SK-N-SH (cell line): Measurements from ENCODE around the gene PRKN. TPM values are rescaled to one million over a fixed set of nuclear protein-coding genes. Genes with fewer than 3 reads are reported as not detected.

Experiments used
- CTCF ChIA-PET: fragments of 300-600, 350-600 bp; formaldehyde crosslinking; extraction: SDS; loops from one replicate; lab custom pipeline; 2021; lab: Yijun Ruan, JAX
- POLR2A ChIA-PET: fragments of 350-600 bp; sonication (Branson Sonifier 250); formaldehyde crosslinking; extraction: SDS; loops from one replicate; lab custom pipeline; 2020; ENCODE audit warnings: antibody characterized with exemption, inconsistent platforms; lab: Yijun Ruan, JAX
- DNase-seq: peaks from one replicate; pipeline ENCODE4 v3.0.0; 2012
- H2AFZ ChIP-seq: fragments of 200-600 bp; sonication (generic); 2 replicates; pipeline ENCODE4 v1.8.1; 2016; ENCODE audit warnings: antibody characterized with exemption, mild to moderate bottlenecking, low read depth
- H3F3A ChIP-seq: fragments of 200-600 bp; sonication (generic); replicated peaks from 2 replicates; pipeline ENCODE3; 2016; ENCODE audit warnings: antibody characterized with exemption, mild to moderate bottlenecking; ENCODE audit not compliant: insufficient read depth
- H3K27ac ChIP-seq, 2 experiments: fragments of 200-500 bp in 1 of 2; fragments of 200-600 bp in 1 of 2; sonication (Bioruptor generic) in 1 of 2; sonication (generic), shearing (Covaris generic) in 1 of 2; 2 replicates each; pipeline versions ENCODE4 v1.5.1 to v1.6.1; 2014 to 2016; ENCODE audit warnings: low read depth in 2 of 2, inconsistent platforms in 1 of 2, low read length in 1 of 2, mild to moderate bottlenecking in 1 of 2, mixed read lengths in 1 of 2
- H3K27me3 ChIP-seq: fragments of 200-600 bp; sonication (generic), shearing (Covaris generic); 2 replicates; pipeline ENCODE4 v1.6.1; 2016; ENCODE audit warnings: mixed run types; ENCODE audit not compliant: insufficient read depth
- H3K36me3 ChIP-seq, 2 experiments: fragments of 200-500 bp in 1 of 2; fragments of 200-600 bp in 1 of 2; sonication (Bioruptor generic) in 1 of 2; sonication (generic) in 1 of 2; replicated peaks in 1 of 2; 2 replicates each; pipeline versions ENCODE3 to v1.5.1; 2014 to 2016; ENCODE audit warnings: low read length in 1 of 2, mild to moderate bottlenecking in 1 of 2; ENCODE audit not compliant: insufficient read depth in 2 of 2, control insufficient read depth in 1 of 2
- H3K4me1 ChIP-seq, 2 experiments: fragments of 200-500 bp in 1 of 2; fragments of 200-600 bp in 1 of 2; sonication (Bioruptor generic) in 1 of 2; sonication (generic), shearing (Covaris generic) in 1 of 2; 2 replicates each; pipeline versions ENCODE4 v1.5.1 to v1.6.1; 2014 to 2016; ENCODE audit warnings: low read depth in 1 of 2, low read length in 1 of 2, mixed run types in 1 of 2; ENCODE audit not compliant: insufficient read depth in 2 of 2, control insufficient read depth in 1 of 2
- H3K4me2 ChIP-seq: fragments of 200-600 bp; sonication (generic), shearing (Covaris generic); 2 replicates; pipeline ENCODE4 v1.6.1; 2017; ENCODE audit warnings: mixed run types
- H3K4me3 ChIP-seq, 2 experiments: fragments of 200-500 bp in 1 of 2; fragments of 200-600 bp in 1 of 2; sonication (Bioruptor generic) in 1 of 2; sonication (generic), shearing (Covaris generic) in 1 of 2; 2 replicates each; pipeline versions ENCODE4 v1.5.1 to v1.8.1; 2014 to 2016; ENCODE audit warnings: low read depth in 2 of 2, inconsistent platforms in 1 of 2, low read length in 1 of 2, mild to moderate bottlenecking in 1 of 2, mixed read lengths in 1 of 2, moderate library complexity in 1 of 2
- H3K79me2 ChIP-seq: fragments of 200-600 bp; sonication (generic); 2 replicates; pipeline ENCODE4 v1.8.1; 2017; ENCODE audit warnings: mild to moderate bottlenecking; ENCODE audit not compliant: insufficient read depth
- H3K9ac ChIP-seq: fragments of 200-600 bp; sonication (generic); 2 replicates; pipeline ENCODE4 v1.6.1; 2017; ENCODE audit warnings: mixed run types
- H3K9me2 ChIP-seq: fragments of 200-600 bp; sonication (generic); 2 replicates; pipeline ENCODE4 v1.6.1; 2017; ENCODE audit warnings: mixed run types
- H3K9me3 ChIP-seq: fragments of 200-600 bp; sonication (generic); 2 replicates; pipeline ENCODE4 v1.6.1; 2017; ENCODE audit warnings: mixed run types, mild to moderate bottlenecking, moderate library complexity
- H4K20me1 ChIP-seq: fragments of 200-600 bp; sonication (generic); 2 replicates; pipeline ENCODE4 v1.6.1; 2017; ENCODE audit warnings: mild to moderate bottlenecking, mixed run types; ENCODE audit not compliant: insufficient read depth
- EP300 ChIP-seq, 2 experiments: IDR thresholded peaks; 2 replicates each; pipeline versions ENCODE4 v1.4.0 to v1.6.1; 2012; ENCODE audit warnings: borderline replicate concordance in 1 of 2, low read depth in 1 of 2, low read length in 1 of 2
- FOXJ3 ChIP-seq: sonication (generic); formaldehyde crosslinking; IDR thresholded peaks from 2 replicates; pipeline ENCODE4 v1.5.1; 2020; ENCODE audit warnings: mild to moderate bottlenecking, missing genetic modification reagents
- GABPA ChIP-seq: IDR thresholded peaks from 2 replicates; pipeline ENCODE4 v1.4.0; 2012; ENCODE audit warnings: low read depth, mild to moderate bottlenecking
- MXI1 ChIP-seq: IDR thresholded peaks from 2 replicates; pipeline ENCODE4 v1.6.1; 2012; ENCODE audit warnings: mild to moderate bottlenecking, low read depth, low read length, improper control_type of control experiment
- RAD21 ChIP-seq: IDR thresholded peaks from 2 replicates; pipeline ENCODE4 v1.6.1; 2012; ENCODE audit warnings: mild to moderate bottlenecking, low read length
- RFX5 ChIP-seq: IDR thresholded peaks from 2 replicates; pipeline ENCODE4 v1.6.1; 2012; ENCODE audit warnings: mild to moderate bottlenecking, improper control_type of control experiment, low read length
- SMC3 ChIP-seq: IDR thresholded peaks from 2 replicates; pipeline ENCODE4 v1.6.1; 2012; ENCODE audit warnings: low read depth, low read length, improper control_type of control experiment
- WGBS: methylation state at CpG from one replicate; pipeline ENCODE4 v1.1.6; 2017; ENCODE audit warnings: low lambda C conversion rate; 5-methylcytosine and 5-hydroxymethylcytosine counted together
- polyA plus RNA-seq, 3 experiments: library from polyadenylated mRNA; depleted of rRNA; stranded (reverse); fragments of >200 nt; gene quantifications; 2 replicates each; pipeline ENCODE4 v1.2.3, GENCODE V29; 2012
- TF ChIP-seq, protein P1 (sequence below): IDR thresholded peaks from 2 replicates; pipeline ENCODE4 v1.4.0; 2012; ENCODE audit warnings: low read depth
- TF ChIP-seq, protein P2 (sequence below): IDR thresholded peaks from 2 replicates; pipeline ENCODE4 v1.4.0; 2012; ENCODE audit warnings: low read depth, borderline replicate concordance
- TF ChIP-seq, protein P3 (sequence below): IDR thresholded peaks from 2 replicates; pipeline ENCODE4 v1.6.1; 2012; ENCODE audit warnings: mild to moderate bottlenecking, low read depth, low read length, moderate library complexity

PRKN gene
- polyA plus RNA-seq, 1 of the 3 experiments (the other 2 are of a cell fraction), result 0.76 TPM

DNA sequence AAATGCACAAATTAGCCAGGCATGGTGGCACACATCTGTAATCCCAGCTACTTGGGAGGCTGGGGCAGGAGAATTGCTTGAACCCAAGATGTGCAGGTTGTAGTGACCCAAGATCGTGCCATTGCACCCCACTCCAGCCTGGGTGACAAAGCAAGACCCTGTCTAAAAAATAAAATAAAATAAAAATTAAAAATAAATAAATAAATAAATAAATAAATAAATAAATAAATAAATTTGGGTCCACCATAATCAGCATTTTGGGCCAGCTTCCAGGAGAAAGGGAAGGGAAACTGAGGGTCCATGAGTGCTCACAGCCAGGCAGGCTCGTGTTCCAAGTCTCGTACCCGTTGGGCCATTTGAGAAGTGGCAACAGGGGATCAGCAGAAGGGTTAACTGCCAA lies 1322.1 kb downstream of the PRKN start:
- H3K79me2 ChIP-seq, result no peaks in the 10 kb centered on the region

DNA sequence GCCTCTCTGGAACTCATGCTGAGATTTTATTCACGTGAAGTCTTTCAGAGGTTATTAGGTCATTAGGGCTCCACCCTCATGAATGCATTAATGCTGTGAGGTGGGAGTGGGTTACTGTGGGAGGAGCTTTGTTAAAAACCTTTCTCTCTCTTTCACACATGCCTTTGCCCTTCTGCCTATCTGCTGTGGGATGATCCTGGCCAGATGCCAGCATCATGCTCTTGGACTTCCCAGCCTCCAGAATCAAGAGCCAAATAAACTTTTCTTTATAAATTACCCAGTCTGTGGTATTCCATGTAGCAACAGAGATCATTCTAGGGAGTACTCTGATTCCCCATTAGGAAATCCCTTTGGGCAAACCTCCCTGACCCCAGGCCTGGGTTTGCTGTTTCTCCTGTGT lies 1323.8 kb downstream of the PRKN start:
- TF ChIP-seq EP300 (IDR thresholded peaks at IDR 0.05; ENCODE audit: borderline replicate concordance in 1 of 2, low read depth in 1 of 2, low read length in 1 of 2), result no peak
- Histone ChIP-seq H3K4me1 (peaks cover 0 to 9% of the 10 kb centered on the region in 2 experiments; a peak in 2 of 4 replicates), H3K9me3 (no peaks in the 10 kb centered on the region), H3K79me2 (no peaks in the 10 kb centered on the region), H3K9me2 (no peaks in the 10 kb centered on the region), H3K4me3 (no peak overlapping the region), H3K9ac (no peak overlapping the region), H4K20me1 (no peaks in the 10 kb centered on the region), H3K36me3 (no peaks in the 10 kb centered on the region), H3F3A (peaks cover 9% of the 10 kb centered on the region), H2AFZ (no peak overlapping the region), H3K27me3 (no peaks in the 10 kb centered on the region), H3K4me2 (no peak overlapping the region), H3K27ac (no peak overlapping the region)
- ChIA-PET POLR2A (no interaction called here), CTCF (interaction anchor here (0.6 to 5.6 kb wide), 4 partner anchors 10 to 1958 kb away, joined by 3 to 36 read pairs (median 6); no protein-coding TSS in a partner anchor)
- 75% methylated on average over 1 of the region's 1 CpG for WGBS
- DNase-seq, result no peak

More for the DNA sequence above, 1322.1 kb downstream of the PRKN start:
- POLR2A ChIA-PET, result no interaction called here
- no peak for TF ChIP-seq RAD21
- TF ChIP-seq RFX5, result no peak
- TF ChIP-seq, protein P1, sequence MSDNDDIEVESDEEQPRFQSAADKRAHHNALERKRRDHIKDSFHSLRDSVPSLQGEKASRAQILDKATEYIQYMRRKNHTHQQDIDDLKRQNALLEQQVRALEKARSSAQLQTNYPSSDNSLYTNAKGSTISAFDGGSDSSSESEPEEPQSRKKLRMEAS, result no peak
- no peak for TF ChIP-seq EP300 (IDR thresholded peaks at IDR 0.05; ENCODE audit: borderline replicate concordance in 1 of 2, low read depth in 1 of 2, low read length in 1 of 2)
- TF ChIP-seq SMC3, result no peak
- no peak for TF ChIP-seq MXI1
- TF ChIP-seq, protein P2, sequence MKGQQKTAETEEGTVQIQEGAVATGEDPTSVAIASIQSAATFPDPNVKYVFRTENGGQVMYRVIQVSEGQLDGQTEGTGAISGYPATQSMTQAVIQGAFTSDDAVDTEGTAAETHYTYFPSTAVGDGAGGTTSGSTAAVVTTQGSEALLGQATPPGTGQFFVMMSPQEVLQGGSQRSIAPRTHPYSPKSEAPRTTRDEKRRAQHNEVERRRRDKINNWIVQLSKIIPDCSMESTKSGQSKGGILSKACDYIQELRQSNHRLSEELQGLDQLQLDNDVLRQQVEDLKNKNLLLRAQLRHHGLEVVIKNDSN, result no peak
- TF ChIP-seq FOXJ3 (CRISPR knock-in tag), result no peak
- no peak for TF ChIP-seq GABPA
- TF ChIP-seq, protein P3, sequence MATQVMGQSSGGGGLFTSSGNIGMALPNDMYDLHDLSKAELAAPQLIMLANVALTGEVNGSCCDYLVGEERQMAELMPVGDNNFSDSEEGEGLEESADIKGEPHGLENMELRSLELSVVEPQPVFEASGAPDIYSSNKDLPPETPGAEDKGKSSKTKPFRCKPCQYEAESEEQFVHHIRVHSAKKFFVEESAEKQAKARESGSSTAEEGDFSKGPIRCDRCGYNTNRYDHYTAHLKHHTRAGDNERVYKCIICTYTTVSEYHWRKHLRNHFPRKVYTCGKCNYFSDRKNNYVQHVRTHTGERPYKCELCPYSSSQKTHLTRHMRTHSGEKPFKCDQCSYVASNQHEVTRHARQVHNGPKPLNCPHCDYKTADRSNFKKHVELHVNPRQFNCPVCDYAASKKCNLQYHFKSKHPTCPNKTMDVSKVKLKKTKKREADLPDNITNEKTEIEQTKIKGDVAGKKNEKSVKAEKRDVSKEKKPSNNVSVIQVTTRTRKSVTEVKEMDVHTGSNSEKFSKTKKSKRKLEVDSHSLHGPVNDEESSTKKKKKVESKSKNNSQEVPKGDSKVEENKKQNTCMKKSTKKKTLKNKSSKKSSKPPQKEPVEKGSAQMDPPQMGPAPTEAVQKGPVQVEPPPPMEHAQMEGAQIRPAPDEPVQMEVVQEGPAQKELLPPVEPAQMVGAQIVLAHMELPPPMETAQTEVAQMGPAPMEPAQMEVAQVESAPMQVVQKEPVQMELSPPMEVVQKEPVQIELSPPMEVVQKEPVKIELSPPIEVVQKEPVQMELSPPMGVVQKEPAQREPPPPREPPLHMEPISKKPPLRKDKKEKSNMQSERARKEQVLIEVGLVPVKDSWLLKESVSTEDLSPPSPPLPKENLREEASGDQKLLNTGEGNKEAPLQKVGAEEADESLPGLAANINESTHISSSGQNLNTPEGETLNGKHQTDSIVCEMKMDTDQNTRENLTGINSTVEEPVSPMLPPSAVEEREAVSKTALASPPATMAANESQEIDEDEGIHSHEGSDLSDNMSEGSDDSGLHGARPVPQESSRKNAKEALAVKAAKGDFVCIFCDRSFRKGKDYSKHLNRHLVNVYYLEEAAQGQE, result no peak
- Histone ChIP-seq H3K27me3 (no peaks in the 10 kb centered on the region), H3K9me3 (no peaks in the 10 kb centered on the region), H3F3A (peaks cover 9% of the 10 kb centered on the region), H3K4me2 (no peak overlapping the region), H2AFZ (no peak overlapping the region), H3K9me2 (no peaks in the 10 kb centered on the region), H3K9ac (no peak overlapping the region), H3K4me3 (no peak overlapping the region), H3K4me1 (peaks cover 0 to 9% of the 10 kb centered on the region in 2 experiments; a peak in 2 of 4 replicates), H3K36me3 (no peaks in the 10 kb centered on the region), H3K27ac (no peak overlapping the region), H4K20me1 (no peaks in the 10 kb centered on the region)
- 78% methylated on average over 4 of the region's 4 CpGs for WGBS
- DNase-seq, result no peak
- CTCF ChIA-PET, result interaction anchor here (1.6 kb wide), 1 partner anchor 11 kb away, joined by 4 read pairs; no protein-coding TSS in a partner anchor
